Kidney epithelial cell (primary cell): ENCODE results near the gene LDLRAD4. TPM values are rescaled to one million over a fixed set of nuclear protein-coding genes. Genes with fewer than 3 reads are reported as not detected.

Experiments
- DNase-seq: peaks from one replicate; pipeline ENCODE4 v3.0.0-alpha.2; 2010; ENCODE audit warnings: low read depth
- H3K27me3 ChIP-seq: 2 replicates; pipeline ENCODE4 v1.6.0; 2011; ENCODE audit warnings: low read length; ENCODE audit not compliant: control insufficient read depth, insufficient read depth
- H3K36me3 ChIP-seq: 2 replicates; pipeline ENCODE4 v1.5.1; 2011; ENCODE audit warnings: low read length; ENCODE audit not compliant: control insufficient read depth, insufficient read depth
- H3K4me3 ChIP-seq: 2 replicates; pipeline ENCODE4 v1.5.1; 2011; ENCODE audit warnings: low read depth, mild to moderate bottlenecking, control low read depth, low read length
- CTCF ChIP-seq: IDR thresholded peaks from 2 replicates; pipeline ENCODE4 v1.5.1; 2011; ENCODE audit warnings: mild to moderate bottlenecking, moderate library complexity, low read length, control low read depth, inconsistent platforms; ENCODE audit not compliant: insufficient read depth, poor library complexity, severe bottlenecking
- total RNA-seq: library from RNA; depleted of rRNA; stranded (reverse); fragments of >200 nt; gene quantifications from 2 replicates; pipeline ENCODE4 v1.2.3, GENCODE V29; 2015

Gene LDLRAD4
- total RNA-seq, 1 donor from 2014 or later: 5.8 TPM

DNA sequence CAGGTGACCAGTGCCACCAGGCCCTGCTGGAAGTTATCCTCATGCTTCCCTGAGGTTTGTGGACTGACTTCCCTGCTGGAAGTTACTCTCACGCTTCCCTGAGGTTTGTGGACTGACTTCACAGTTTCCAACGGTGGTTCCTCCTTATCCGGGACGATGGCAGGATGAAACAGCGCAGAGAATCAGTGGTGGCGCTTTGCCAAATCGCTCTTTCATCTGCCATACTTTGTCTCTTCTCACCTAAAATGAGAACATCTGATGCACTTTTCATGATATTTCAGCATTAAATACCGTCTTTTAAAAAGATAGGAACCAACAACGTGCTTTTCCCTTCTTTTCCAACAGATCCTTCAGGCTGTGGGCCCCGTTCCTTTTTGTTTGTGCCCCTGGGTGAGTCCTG is 183.3 kb downstream of the LDLRAD4 start:
- no peak for TF ChIP-seq CTCF
- H3K27me3 ChIP-seq: no peaks in the 10 kb centered on the region

GRCh38 chr18:13403786-13404549 is 185.4 kb downstream of the LDLRAD4 start:
- H3K36me3 ChIP-seq: no peaks in the 10 kb centered on the region
- DNase-seq: no peak
- H3K4me3 ChIP-seq: no peak overlapping the region
- H3K27me3 ChIP-seq: no peaks in the 10 kb centered on the region
- no peak for TF ChIP-seq CTCF

More for the DNA sequence above, 183.3 kb downstream of the LDLRAD4 start:
- DNase-seq: no peak
- Histone ChIP-seq H3K4me3 (no peak overlapping the region), H3K36me3 (no peaks in the 10 kb centered on the region)

GRCh38 chr18:13405305-13406038 is 186.9 kb downstream of the LDLRAD4 start:
- TF ChIP-seq CTCF: no peak
- no peaks in the 10 kb centered on the region for H3K27me3 ChIP-seq
- no peak overlapping the region for H3K4me3 ChIP-seq
- H3K36me3 ChIP-seq: no peaks in the 10 kb centered on the region
- no peak for DNase-seq

DNA sequence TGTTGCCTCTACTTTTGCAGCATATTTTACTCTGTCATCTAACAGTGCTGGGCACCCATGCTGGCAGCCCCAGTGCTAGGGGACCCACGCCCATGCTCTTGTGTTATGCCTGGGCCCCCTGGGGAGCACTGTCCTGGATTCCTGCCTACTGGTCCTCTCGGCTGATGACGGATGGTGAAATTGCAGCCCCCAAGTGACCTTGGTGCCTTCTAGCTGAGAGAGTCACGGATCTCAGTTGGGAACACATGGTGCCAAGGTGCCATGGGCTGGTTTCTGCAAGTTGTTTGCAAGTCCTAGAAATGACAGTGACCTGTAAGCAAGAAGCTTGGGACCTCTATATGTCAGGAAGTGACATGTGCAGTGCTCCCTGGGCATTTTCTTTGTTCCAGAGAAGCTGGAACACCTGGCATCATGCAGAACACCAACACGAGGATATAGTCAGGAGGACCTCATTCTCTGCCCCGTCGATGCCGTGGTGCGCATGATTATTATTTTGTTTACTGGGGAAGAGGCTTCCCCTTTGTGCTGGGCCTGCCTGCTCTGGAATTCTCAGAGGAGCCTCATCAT is 187.6 kb downstream of the LDLRAD4 start:
- Histone ChIP-seq H3K36me3 (no peaks in the 10 kb centered on the region), H3K4me3 (no peak overlapping the region), H3K27me3 (no peaks in the 10 kb centered on the region)
- no peak for DNase-seq
- no peak for TF ChIP-seq CTCF

GRCh38 chr18:13406736-13407135 is 188.2 kb downstream of the LDLRAD4 start:
- no peaks in the 10 kb centered on the region for H3K36me3 ChIP-seq
- TF ChIP-seq CTCF: no peak
- H3K4me3 ChIP-seq: no peak overlapping the region
- H3K27me3 ChIP-seq: no peaks in the 10 kb centered on the region
- DNase-seq: no peak
